Loucy (cell line): ENCODE measurements around the gene ADGRB3.

ENCODE experiments used
- H2AFZ ChIP-seq: fragments of 200-600 bp; sonication (generic); 2 replicates; pipeline ENCODE4 v1.6.0; 2016; ENCODE audit warnings: antibody characterized with exemption, mild to moderate bottlenecking, low read length, moderate library complexity
- H3F3A ChIP-seq: fragments of 200-600 bp; 2 replicates; pipeline ENCODE4 v1.6.0; 2016; ENCODE audit warnings: antibody characterized with exemption, low read depth, mild to moderate bottlenecking
- H3K27me3 ChIP-seq: fragments of 200-600 bp; sonication (generic); 2 replicates; pipeline ENCODE4 v1.6.1; 2014; ENCODE audit warnings: low read length, mild to moderate bottlenecking; ENCODE audit not compliant: insufficient read depth, poor library complexity, severe bottlenecking
- H3K36me3 ChIP-seq: fragments of 200-600 bp; sonication (generic); 2 replicates; pipeline ENCODE4 v1.6.1; 2016; ENCODE audit warnings: low read length; ENCODE audit not compliant: insufficient read depth
- H3K4me1 ChIP-seq: fragments of 200-600 bp; sonication (generic); 2 replicates; pipeline ENCODE4 v1.5.1; 2014; ENCODE audit warnings: low read length, mild to moderate bottlenecking; ENCODE audit not compliant: insufficient read depth, poor library complexity, severe bottlenecking
- H3K4me2 ChIP-seq: fragments of 200-600 bp; sonication (generic); 2 replicates; pipeline ENCODE4 v1.6.0; 2014; ENCODE audit warnings: antibody characterized with exemption, low read length, low read depth, mild to moderate bottlenecking; ENCODE audit not compliant: poor library complexity, severe bottlenecking
- H3K4me3 ChIP-seq: fragments of 200-600 bp; sonication (generic); 2 replicates; pipeline ENCODE4 v1.5.1; 2014; ENCODE audit warnings: low read length, mild to moderate bottlenecking, mixed read lengths; ENCODE audit not compliant: poor library complexity, severe bottlenecking
- H3K79me2 ChIP-seq: fragments of 200-600 bp; sonication (generic); 2 replicates; pipeline ENCODE4 v1.6.1; 2014; ENCODE audit warnings: low read length; ENCODE audit not compliant: insufficient read depth
- H3K9ac ChIP-seq: fragments of 200-600 bp; sonication (generic); 2 replicates; pipeline ENCODE4 v1.6.0; 2014; ENCODE audit warnings: mild to moderate bottlenecking, low read depth, low read length, moderate library complexity; ENCODE audit not compliant: poor library complexity, severe bottlenecking
- H3K9me2 ChIP-seq: fragments of 200-600 bp; sonication (generic); replicated peaks from 2 replicates; pipeline ENCODE4 v1.6.1; 2016; ENCODE audit warnings: low read depth, low read length, mixed read lengths
- H3K9me3 ChIP-seq: fragments of 200-600 bp; sonication (generic); 2 replicates; pipeline ENCODE4 v1.6.1; 2014; ENCODE audit warnings: mild to moderate bottlenecking, antibody characterized with exemption, low read length, low read depth; ENCODE audit not compliant: insufficient read depth
- H4K20me1 ChIP-seq: fragments of 200-600 bp; sonication (generic); 2 replicates; pipeline ENCODE4 v1.6.0; 2014; ENCODE audit warnings: antibody characterized with exemption, low read length, mild to moderate bottlenecking; ENCODE audit not compliant: insufficient read depth, poor library complexity, severe bottlenecking
- EZH2phosphoT487 ChIP-seq: fragments of 200-600 bp; IDR thresholded peaks from 2 replicates; pipeline ENCODE4 v1.6.1; 2018; ENCODE audit warnings: antibody characterized with exemption, mild to moderate bottlenecking, moderate library complexity, borderline replicate concordance
- TF ChIP-seq, protein P1 (sequence below): fragments of 200-600 bp; sonication (generic); conservative IDR thresholded peaks from 2 replicates; pipeline ENCODE4 v1.5.1; 2014; ENCODE audit warnings: mild to moderate bottlenecking, antibody characterized with exemption, low read length

Gene ADGRB3

DNA sequence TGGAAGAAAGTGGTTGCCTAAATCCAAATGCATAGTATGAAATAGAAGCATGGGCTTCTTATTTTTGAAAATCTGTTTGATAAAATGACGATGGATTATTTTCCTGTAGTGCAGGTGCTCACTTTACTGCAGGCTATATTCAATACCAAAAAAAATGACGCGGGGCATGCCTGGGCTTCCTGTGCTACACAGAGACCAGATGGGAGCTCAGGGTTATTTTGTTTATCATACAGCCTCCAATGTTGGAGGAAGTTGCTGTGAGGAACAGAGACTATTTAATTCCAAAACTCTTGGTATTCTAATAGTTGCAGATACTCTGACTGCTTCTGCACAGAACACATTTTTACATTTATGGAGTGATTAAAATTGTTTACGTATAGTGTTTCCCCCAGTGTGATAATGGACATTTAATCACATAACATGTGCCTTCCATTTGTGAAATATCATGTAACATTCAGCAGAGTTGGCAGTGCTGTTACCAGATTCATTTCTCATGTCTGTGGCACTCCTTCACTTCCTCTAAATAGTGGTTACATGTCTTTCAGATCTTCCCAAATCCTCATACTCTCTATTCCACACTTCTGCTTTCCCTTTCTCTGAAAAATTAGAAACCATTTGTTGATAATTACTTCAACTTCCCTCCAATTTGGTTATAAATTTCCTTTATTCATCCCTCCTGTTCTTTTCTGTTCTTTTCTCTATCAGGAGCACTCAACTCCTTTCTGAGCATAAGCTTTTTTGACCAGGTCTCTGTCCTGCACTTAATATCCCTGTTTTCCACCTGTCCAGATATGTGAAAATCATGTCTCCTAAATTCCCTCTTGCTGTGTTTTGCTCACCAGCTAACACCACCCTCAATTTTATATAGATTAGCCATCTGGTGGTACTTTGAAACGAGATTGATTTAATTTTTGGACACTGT lies 121.6 kb downstream of the ADGRB3 start:
- Histone ChIP-seq H3K4me3 (no peak overlapping the region), H3K9me3 (no peaks in the 10 kb centered on the region), H3K9me2 (no peaks in the 10 kb centered on the region), H3K27me3 (no peaks in the 10 kb centered on the region), H3K4me2 (no peak overlapping the region), H3K4me1 (no peaks in the 10 kb centered on the region), H2AFZ (no peak overlapping the region), H3K36me3 (no peaks in the 10 kb centered on the region), H3K9ac (no peak overlapping the region), H4K20me1 (no peaks in the 10 kb centered on the region), H3F3A (no peaks in the 10 kb centered on the region), H3K79me2 (no peaks in the 10 kb centered on the region)
- no peak for TF ChIP-seq EZH2phosphoT487
- TF ChIP-seq, protein P1, sequence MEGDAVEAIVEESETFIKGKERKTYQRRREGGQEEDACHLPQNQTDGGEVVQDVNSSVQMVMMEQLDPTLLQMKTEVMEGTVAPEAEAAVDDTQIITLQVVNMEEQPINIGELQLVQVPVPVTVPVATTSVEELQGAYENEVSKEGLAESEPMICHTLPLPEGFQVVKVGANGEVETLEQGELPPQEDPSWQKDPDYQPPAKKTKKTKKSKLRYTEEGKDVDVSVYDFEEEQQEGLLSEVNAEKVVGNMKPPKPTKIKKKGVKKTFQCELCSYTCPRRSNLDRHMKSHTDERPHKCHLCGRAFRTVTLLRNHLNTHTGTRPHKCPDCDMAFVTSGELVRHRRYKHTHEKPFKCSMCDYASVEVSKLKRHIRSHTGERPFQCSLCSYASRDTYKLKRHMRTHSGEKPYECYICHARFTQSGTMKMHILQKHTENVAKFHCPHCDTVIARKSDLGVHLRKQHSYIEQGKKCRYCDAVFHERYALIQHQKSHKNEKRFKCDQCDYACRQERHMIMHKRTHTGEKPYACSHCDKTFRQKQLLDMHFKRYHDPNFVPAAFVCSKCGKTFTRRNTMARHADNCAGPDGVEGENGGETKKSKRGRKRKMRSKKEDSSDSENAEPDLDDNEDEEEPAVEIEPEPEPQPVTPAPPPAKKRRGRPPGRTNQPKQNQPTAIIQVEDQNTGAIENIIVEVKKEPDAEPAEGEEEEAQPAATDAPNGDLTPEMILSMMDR = no peak

DNA sequence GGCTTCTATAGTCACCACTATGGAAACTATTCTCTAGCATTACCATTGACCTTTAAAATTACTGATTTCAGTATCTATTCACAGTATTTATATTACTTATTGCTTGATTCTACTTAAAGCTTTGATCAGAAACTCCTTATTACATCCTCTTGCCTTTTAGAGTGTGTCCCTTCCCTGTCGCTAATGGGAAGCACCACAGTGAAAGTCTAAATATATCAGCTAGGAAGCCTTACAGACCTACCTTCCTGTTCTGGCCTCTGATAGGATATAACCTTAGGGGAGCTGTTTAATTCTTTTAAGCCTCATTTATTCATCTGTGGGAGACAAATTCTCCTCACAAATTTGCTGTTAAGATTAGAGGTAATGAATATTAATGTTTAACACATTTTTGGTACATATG lies 122.7 kb downstream of the ADGRB3 start:
- no peaks in the 10 kb centered on the region for H3K79me2 ChIP-seq
- H3F3A ChIP-seq = no peaks in the 10 kb centered on the region
- no peak overlapping the region for H3K4me3 ChIP-seq
- H3K9me2 ChIP-seq = no peaks in the 10 kb centered on the region
- H4K20me1 ChIP-seq = no peaks in the 10 kb centered on the region
- no peaks in the 10 kb centered on the region for H3K27me3 ChIP-seq
- H3K9ac ChIP-seq = no peak overlapping the region
- no peaks in the 10 kb centered on the region for H3K36me3 ChIP-seq
- no peak overlapping the region for H2AFZ ChIP-seq
- H3K9me3 ChIP-seq = no peaks in the 10 kb centered on the region
- no peak overlapping the region for H3K4me2 ChIP-seq
- H3K4me1 ChIP-seq = no peaks in the 10 kb centered on the region
- TF ChIP-seq, protein P1 = no peak
- no peak for TF ChIP-seq EZH2phosphoT487

DNA sequence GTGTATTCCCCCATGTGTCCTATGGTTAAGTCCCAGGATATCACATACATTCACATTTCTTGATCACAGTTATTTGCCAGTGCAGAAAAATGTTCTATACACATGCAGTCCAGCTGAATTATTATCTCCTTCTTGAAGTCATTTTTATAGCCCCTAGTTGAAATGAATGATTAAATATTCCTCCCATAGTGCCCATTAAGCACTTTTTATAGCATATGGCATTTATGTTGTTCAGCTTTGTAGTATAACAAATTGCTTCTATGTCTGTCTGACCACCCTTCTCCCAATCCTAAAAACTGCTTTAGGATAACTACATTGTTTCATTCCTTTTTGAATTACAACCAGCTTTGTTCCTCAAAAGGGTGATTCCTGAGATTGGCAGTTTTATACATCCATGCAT lies 123.5 kb downstream of the ADGRB3 start:
- Histone ChIP-seq H3K27me3 (no peaks in the 10 kb centered on the region), H3F3A (no peaks in the 10 kb centered on the region), H3K9me3 (no peaks in the 10 kb centered on the region), H3K4me1 (no peaks in the 10 kb centered on the region), H3K36me3 (no peaks in the 10 kb centered on the region), H4K20me1 (no peaks in the 10 kb centered on the region), H3K79me2 (no peaks in the 10 kb centered on the region), H3K9me2 (no peaks in the 10 kb centered on the region), H3K4me3 (no peak overlapping the region), H3K4me2 (no peak overlapping the region), H3K9ac (no peak overlapping the region), H2AFZ (no peak overlapping the region)
- TF ChIP-seq EZH2phosphoT487 = no peak
- TF ChIP-seq, protein P1 = no peak
